DOHH2 (cell line): Measurements from ENCODE around the gene ARMC8.

Source experiments
- H3F3A ChIP-seq: fragments of 200-600 bp; sonication (generic), shearing (Covaris generic); 2 replicates; pipeline ENCODE4 v1.6.0; 2016; ENCODE audit warnings: antibody characterized with exemption, mild to moderate bottlenecking; ENCODE audit not compliant: control insufficient read depth, insufficient read depth
- H3K27ac ChIP-seq: fragments of 200-600 bp; sonication (generic); 2 replicates; pipeline ENCODE4 v1.5.1; 2014; ENCODE audit warnings: low read depth, mild to moderate bottlenecking, low read length, moderate library complexity
- H3K27me3 ChIP-seq: fragments of 200-600 bp; sonication (generic); 2 replicates; pipeline ENCODE4 v1.6.1; 2014; ENCODE audit warnings: mild to moderate bottlenecking, low read length, mixed read lengths; ENCODE audit not compliant: control insufficient read depth
- H3K36me3 ChIP-seq: fragments of 200-600 bp; sonication (generic); 2 replicates; pipeline ENCODE4 v1.6.1; 2014; ENCODE audit warnings: mild to moderate bottlenecking, low read length, moderate library complexity, mixed read lengths; ENCODE audit not compliant: control insufficient read depth
- H3K4me1 ChIP-seq: fragments of 200-600 bp; sonication (generic); 2 replicates; pipeline ENCODE4 v1.6.1; 2014; ENCODE audit warnings: mild to moderate bottlenecking, low read length, mixed read lengths; ENCODE audit not compliant: control insufficient read depth
- H3K4me2 ChIP-seq: fragments of 200-600 bp; sonication (generic); 2 replicates; pipeline ENCODE4 v1.6.0; 2014; ENCODE audit warnings: mild to moderate bottlenecking, low read length, moderate library complexity
- H3K4me3 ChIP-seq: fragments of 200-600 bp; sonication (generic); 2 replicates; pipeline ENCODE4 v1.5.1; 2014; ENCODE audit warnings: mild to moderate bottlenecking, low read length, mixed read lengths
- H3K79me2 ChIP-seq: fragments of 200-600 bp; sonication (generic); 2 replicates; pipeline ENCODE4 v1.6.1; 2014; ENCODE audit warnings: mild to moderate bottlenecking, low read length, mixed read lengths; ENCODE audit not compliant: control insufficient read depth
- H3K9me2 ChIP-seq: fragments of 200-600 bp; sonication (generic); replicated peaks from 2 replicates; pipeline ENCODE4 v1.6.1; 2014; ENCODE audit warnings: mild to moderate bottlenecking, low read length, mixed read lengths; ENCODE audit not compliant: control insufficient read depth
- H3K9me3 ChIP-seq: fragments of 200-600 bp; sonication (generic); 2 replicates; pipeline ENCODE4 v1.6.1; 2014; ENCODE audit warnings: antibody characterized with exemption, low read length, mixed read lengths; ENCODE audit not compliant: control insufficient read depth, insufficient read depth
- H4K20me1 ChIP-seq: fragments of 200-600 bp; sonication (generic); 2 replicates; pipeline ENCODE4 v1.6.0; 2014; ENCODE audit warnings: low read depth, mild to moderate bottlenecking, antibody characterized with exemption, low read length, moderate library complexity; ENCODE audit not compliant: control insufficient read depth, insufficient read depth
- EZH2phosphoT487 ChIP-seq: fragments of 200-600 bp; sonication (generic); IDR thresholded peaks from 2 replicates; pipeline ENCODE4 v1.6.1; 2017; ENCODE audit warnings: borderline replicate concordance, mild to moderate bottlenecking, antibody characterized with exemption, low read length, moderate library complexity, mixed read lengths
- TF ChIP-seq, protein P1 (sequence below): fragments of 200-600 bp; sonication (generic); IDR thresholded peaks from one replicate; pipeline ENCODE4 v1.5.1; 2014; ENCODE audit warnings: antibody characterized with exemption, mild to moderate bottlenecking, low read depth, low read length; ENCODE audit not compliant: poor library complexity, severe bottlenecking

ARMC8 gene

DNA sequence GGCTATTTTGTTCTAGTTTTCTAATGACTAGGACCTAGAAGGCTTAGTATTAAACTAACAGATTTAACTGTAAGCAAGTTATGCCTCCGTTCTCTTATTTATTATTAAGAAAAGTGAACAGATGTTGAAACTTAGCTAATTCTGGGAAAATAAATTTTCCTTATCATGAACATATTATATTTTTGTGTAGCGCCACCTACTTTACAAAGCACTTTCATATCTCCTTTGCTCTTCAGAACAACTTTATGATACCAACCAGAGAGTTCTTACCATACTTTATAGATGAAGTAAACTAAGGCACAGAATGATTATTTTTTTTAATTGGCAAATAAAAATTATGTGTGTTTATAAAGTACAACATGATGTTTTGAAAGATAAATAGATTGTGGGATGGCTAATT is 83.1 kb downstream of the ARMC8 start:
- TF ChIP-seq, protein P1, sequence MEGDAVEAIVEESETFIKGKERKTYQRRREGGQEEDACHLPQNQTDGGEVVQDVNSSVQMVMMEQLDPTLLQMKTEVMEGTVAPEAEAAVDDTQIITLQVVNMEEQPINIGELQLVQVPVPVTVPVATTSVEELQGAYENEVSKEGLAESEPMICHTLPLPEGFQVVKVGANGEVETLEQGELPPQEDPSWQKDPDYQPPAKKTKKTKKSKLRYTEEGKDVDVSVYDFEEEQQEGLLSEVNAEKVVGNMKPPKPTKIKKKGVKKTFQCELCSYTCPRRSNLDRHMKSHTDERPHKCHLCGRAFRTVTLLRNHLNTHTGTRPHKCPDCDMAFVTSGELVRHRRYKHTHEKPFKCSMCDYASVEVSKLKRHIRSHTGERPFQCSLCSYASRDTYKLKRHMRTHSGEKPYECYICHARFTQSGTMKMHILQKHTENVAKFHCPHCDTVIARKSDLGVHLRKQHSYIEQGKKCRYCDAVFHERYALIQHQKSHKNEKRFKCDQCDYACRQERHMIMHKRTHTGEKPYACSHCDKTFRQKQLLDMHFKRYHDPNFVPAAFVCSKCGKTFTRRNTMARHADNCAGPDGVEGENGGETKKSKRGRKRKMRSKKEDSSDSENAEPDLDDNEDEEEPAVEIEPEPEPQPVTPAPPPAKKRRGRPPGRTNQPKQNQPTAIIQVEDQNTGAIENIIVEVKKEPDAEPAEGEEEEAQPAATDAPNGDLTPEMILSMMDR = no peak
- no peak for TF ChIP-seq EZH2phosphoT487
- Histone ChIP-seq H3K79me2 (no peaks in the 10 kb centered on the region), H3K9me3 (no peaks in the 10 kb centered on the region), H3K27ac (no peak overlapping the region), H3K9me2 (no peaks in the 10 kb centered on the region), H4K20me1 (no peaks in the 10 kb centered on the region), H3K36me3 (peaks cover 39% of the 10 kb centered on the region), H3F3A (no peaks in the 10 kb centered on the region; the same call in 1 of the 2 replicates), H3K4me2 (no peak overlapping the region), H3K4me1 (no peaks in the 10 kb centered on the region), H3K27me3 (no peaks in the 10 kb centered on the region), H3K4me3 (no peak overlapping the region)

DNA sequence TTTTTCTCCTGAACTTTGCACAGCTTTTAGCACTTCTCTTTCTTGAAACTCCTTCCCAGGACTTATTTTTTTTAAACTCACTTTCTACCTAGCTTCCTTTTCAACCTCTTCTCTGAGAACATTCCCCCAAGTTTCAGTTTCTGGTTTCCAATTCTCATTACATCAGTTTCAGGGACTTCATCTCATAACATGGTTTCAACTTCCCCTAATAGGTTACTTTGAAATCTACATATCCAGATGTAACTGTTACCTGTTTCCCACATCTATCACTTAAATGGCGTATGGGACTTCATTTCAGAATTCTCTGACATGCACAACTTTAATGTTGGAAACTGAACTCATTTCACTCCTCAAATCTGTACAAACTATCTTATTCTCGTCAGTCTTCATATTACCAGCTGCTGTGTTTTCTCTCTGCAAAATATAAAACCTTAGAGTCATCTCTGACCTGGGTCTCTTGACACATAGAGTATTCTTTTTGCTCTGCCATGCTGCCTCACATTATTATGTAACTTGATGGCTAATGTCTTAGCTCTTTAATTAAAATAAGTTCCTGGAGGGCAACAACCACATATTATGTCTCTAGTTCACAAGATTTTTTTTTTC is 84.2 kb downstream of the ARMC8 start:
- Histone ChIP-seq H3K9me2 (no peaks in the 10 kb centered on the region), H3K27ac (no peak overlapping the region), H3K4me3 (no peak overlapping the region), H3K9me3 (no peaks in the 10 kb centered on the region), H3K79me2 (no peaks in the 10 kb centered on the region), H4K20me1 (no peaks in the 10 kb centered on the region), H3K36me3 (peaks cover 36% of the 10 kb centered on the region), H3K27me3 (no peaks in the 10 kb centered on the region), H3K4me1 (no peaks in the 10 kb centered on the region), H3K4me2 (no peak overlapping the region), H3F3A (no peaks in the 10 kb centered on the region; the same call in 1 of the 2 replicates)
- TF ChIP-seq, protein P1 = no peak
- no peak for TF ChIP-seq EZH2phosphoT487

DNA sequence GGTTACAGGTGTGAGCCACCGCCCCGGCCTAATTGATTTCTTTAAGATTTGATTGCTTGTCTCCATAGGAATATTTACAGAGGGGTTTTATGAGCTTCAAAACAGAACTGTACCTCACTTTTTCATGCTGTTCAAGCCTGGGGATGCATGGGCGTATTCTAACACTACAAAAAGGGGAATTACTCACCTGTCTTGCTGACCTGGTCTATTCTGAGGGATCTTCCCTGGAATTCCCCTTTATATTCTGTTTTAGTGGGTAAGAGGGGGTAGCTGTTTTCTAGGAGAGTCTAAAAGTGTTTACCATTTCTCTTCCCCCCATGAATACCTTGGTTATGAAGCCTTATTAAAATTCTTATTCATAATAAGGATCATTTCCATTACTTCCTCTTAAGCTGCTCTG is 94.5 kb downstream of the ARMC8 start:
- Histone ChIP-seq H3K9me3 (no peaks in the 10 kb centered on the region), H3K27ac (no peak overlapping the region), H3K79me2 (no peaks in the 10 kb centered on the region), H3K27me3 (no peaks in the 10 kb centered on the region), H3K36me3 (peaks cover 16% of the 10 kb centered on the region), H3K4me1 (no peaks in the 10 kb centered on the region), H3K4me3 (no peak overlapping the region), H4K20me1 (no peaks in the 10 kb centered on the region), H3F3A (no peaks in the 10 kb centered on the region), H3K4me2 (no peak overlapping the region), H3K9me2 (no peaks in the 10 kb centered on the region)
- TF ChIP-seq EZH2phosphoT487 = no peak
- TF ChIP-seq, protein P1 = no peak
